ENCODE results near the gene PSG4. TPM values are rescaled to one million over a fixed set of nuclear protein-coding genes. Genes with fewer than 3 reads are reported as not detected.

PSG4 gene
- total RNA-seq (2022; extraction: Qiagen RNA extraction; ENCODE audit: low read depth) = 0.66 to 1.2 TPM (median 1.0 TPM) in 5 replicates

DNA sequence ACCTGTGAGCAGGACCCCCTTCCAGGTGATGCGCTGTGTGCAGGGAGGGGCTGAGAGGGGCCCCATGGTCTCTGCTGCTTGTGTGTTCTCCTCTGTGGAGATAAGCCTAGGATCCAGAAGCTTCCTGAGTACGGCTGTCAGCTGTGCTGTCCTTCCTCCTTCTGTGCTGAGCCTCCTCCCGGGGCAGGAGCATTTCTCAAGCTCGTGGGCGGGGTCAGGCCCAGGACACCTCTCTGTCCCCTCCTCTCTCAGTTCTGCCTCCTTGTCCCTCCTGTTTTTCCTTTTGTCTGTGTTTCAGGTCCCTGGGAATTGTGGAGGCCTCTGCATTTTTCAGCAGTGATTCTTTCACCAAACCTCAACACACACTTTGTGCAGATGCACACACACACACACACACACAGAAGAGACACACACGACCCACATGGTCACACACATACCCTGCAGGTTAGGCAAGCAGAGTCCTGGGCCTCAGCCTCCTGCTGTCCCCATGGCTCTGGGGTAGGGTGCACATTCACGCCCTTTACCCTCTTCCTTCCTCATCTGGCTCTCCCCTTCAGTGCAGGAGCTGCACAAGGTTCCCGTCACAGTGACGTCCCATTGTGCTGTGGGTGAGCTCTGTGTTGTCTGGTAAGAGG, at the start of gene PSG4:
PSG4 (minus strand) TSS at position 168 of the 635 bp plus-strand sequence; CDS start at position 66, 102 bp downstream.

DNA sequence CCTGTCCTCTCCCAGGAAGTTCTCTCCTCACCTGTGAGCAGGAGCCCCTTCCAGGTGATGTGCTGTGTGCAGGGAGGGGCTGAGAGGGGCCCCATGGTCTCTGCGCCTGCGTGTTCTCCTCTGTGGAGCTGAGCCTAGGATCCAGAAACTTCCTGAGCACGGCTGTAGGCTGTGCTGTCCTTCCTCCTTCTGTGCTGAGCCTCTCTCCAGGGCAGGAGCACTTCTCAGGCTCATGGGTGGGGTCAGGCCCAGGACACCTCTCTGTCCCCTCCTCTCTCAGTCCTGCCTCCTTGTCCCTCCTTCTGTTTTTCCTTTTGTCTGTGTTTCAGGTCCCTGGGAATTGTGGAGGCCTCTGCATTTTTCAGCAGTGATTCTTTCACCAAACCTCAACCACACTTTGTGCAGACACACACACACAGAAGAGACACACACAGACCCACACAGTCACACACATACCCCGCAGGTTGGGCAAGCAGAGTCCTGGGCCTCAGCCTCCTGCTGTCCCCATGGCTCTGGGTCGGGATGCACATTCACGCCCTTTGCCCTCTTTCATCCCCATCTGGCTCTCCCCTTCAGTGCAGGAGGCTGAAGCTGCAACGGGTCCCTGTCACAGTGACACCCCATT, 19.0 kb downstream of the PSG4 start, which contains the start of gene PSG5:
PSG5 (minus strand) TSS at position 226 of the 625 bp plus-strand sequence; CDS start at position 95, 131 bp downstream.

Other genes with a start within 250 kb of the PSG4 start
- 0.15 to 0.46 TPM in 2 of 5 replicates, not detected in the others for gene PSG11, start 179.2 kb downstream of the PSG4 start, total RNA-seq (2022; extraction: Qiagen RNA extraction; ENCODE audit: low read depth)
- not detected in 5 replicates for gene PSG2, start 122.9 kb downstream of the PSG4 start, total RNA-seq (2022; extraction: Qiagen RNA extraction; ENCODE audit: low read depth)
- 0.45 to 0.85 TPM (median 0.64 TPM) in 5 replicates for gene PSG5, start 19.1 kb downstream of the PSG4 start, total RNA-seq (2022; extraction: Qiagen RNA extraction; ENCODE audit: low read depth)
- gene PSG9, start 63.9 kb upstream of the PSG4 start, total RNA-seq (2022; extraction: Qiagen RNA extraction; ENCODE audit: low read depth) = 0.10 to 0.30 TPM (median 0.11 TPM) in 4 of 5 replicates, not detected in the other
- gene CD177, start 148.0 kb upstream of the PSG4 start, total RNA-seq (2022; extraction: Qiagen RNA extraction; ENCODE audit: low read depth) = 0.08 to 0.59 TPM (median 0.16 TPM) in 5 replicates
- not detected in 5 replicates for gene TEX101, start 209.3 kb upstream of the PSG4 start, total RNA-seq (2022; extraction: Qiagen RNA extraction; ENCODE audit: low read depth)